ENCODE data around the gene MYPOP.

Gene MYPOP

DNA sequence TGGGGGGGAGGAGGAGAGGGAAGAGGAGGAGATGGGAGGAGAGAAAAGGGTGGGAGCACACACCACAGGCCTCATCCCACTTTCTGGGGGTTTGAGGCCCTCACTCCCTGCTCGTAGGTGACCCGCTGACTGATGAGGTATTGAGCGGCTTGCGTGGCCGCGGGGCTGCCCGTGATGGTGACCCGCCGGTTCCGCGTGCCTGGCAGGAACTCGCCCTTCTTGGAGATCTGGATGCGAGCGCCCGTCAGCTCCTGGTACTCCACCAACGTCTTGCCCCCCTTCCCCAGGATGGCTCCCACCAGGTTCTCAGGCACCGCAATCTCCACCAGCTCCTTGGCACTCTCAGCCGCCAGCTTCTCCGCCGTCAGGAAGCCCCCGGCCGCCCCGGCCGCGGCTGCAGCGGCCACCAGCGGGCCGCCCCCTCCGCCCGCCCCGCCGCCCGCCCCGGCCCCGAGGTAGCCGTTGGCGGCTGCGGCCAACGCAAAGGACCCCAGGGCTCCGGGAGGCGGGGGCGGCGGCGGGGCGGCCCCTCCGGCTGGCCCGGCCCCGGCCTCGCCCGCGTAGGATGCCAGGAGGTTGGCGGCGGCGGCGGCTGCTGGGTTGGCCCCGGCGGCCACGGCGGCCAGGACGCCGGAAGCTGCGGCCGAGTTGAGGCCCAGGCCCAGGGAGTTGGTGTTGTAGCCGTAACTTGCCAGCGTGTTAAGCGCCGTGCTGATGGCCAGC is 37.5 kb upstream of the MYPOP start:
- H2AFZ ChIP-seq (ENCODE audit: low read length), result no peak overlapping the region
- TF ChIP-seq, protein P1, sequence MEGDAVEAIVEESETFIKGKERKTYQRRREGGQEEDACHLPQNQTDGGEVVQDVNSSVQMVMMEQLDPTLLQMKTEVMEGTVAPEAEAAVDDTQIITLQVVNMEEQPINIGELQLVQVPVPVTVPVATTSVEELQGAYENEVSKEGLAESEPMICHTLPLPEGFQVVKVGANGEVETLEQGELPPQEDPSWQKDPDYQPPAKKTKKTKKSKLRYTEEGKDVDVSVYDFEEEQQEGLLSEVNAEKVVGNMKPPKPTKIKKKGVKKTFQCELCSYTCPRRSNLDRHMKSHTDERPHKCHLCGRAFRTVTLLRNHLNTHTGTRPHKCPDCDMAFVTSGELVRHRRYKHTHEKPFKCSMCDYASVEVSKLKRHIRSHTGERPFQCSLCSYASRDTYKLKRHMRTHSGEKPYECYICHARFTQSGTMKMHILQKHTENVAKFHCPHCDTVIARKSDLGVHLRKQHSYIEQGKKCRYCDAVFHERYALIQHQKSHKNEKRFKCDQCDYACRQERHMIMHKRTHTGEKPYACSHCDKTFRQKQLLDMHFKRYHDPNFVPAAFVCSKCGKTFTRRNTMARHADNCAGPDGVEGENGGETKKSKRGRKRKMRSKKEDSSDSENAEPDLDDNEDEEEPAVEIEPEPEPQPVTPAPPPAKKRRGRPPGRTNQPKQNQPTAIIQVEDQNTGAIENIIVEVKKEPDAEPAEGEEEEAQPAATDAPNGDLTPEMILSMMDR (IDR thresholded peaks at IDR 0.05; ENCODE audit: low read length), result no peak
- TF ChIP-seq EZH2phosphoT487 (IDR thresholded peaks at IDR 0.05; ENCODE audit: low read length), result no peak
- no peak for TF ChIP-seq EZH2 (optimal IDR thresholded peaks at IDR 0.05; ENCODE audit: low read depth, low read length)
- no peaks in the 10 kb centered on the region for H3K9me3 ChIP-seq (replicated peaks; ENCODE audit: insufficient read depth, low read length)

DNA sequence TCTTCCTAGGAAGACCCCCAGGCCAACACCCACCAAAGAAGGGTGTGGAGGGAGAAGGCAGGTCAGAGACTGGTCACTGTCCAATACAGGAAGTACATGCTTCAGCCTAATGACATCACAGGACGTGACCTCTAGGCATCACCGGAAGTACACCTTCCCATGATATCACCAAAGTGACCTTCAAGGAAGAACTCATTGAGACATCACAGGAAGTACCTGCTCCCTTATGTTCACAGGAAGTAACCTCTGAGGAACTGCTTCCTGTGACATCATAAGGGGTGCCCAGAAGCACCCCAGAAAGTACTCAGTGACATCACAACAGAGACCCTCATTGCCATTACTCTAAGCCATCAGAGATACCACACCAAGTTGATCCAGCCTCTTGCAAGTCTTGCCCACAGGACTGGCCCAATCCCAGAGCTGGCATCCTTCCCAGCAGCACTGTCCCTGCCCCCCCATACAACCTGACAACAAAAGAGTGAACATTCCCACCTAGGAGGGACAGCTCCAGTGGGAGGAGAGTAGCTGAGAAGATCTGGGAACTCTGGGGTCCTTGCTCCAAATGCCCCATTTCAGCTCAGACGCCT is 36.4 kb upstream of the MYPOP start:
- TF ChIP-seq, protein P1 (IDR thresholded peaks at IDR 0.05; ENCODE audit: low read length), result no peak
- TF ChIP-seq EZH2phosphoT487 (IDR thresholded peaks at IDR 0.05; ENCODE audit: low read length) (no peak), EZH2 (optimal IDR thresholded peaks at IDR 0.05; ENCODE audit: low read depth, low read length) (no peak)
- Histone ChIP-seq H3K4me1 (ENCODE audit: low read length) (no peaks in the 10 kb centered on the region), H3K27me3 (replicated peaks; ENCODE audit: insufficient read depth, low read length) (peaks cover 66% of the 10 kb centered on the region)

More for the DNA sequence above, 37.5 kb upstream of the MYPOP start:
- no peak overlapping the region for H3K9ac ChIP-seq (ENCODE audit: low read length)
- H3K4me3 ChIP-seq (ENCODE audit: low read length), result no peak overlapping the region
- H3K4me2 ChIP-seq (ENCODE audit: low read depth, low read length), result no peak overlapping the region
- H3K36me3 ChIP-seq (replicated peaks; ENCODE audit: insufficient read depth, low read length), result no peaks in the 10 kb centered on the region
- no peaks in the 10 kb centered on the region for H4K20me1 ChIP-seq (ENCODE audit: insufficient read depth, low read length)
- DNase-seq, result no peak
- H3K4me1 ChIP-seq (ENCODE audit: low read length), result no peaks in the 10 kb centered on the region
- no peak overlapping the region for H3K27ac ChIP-seq (ENCODE audit: low read length)
- no peaks in the 10 kb centered on the region for H3K79me2 ChIP-seq (ENCODE audit: low read length)
- no peaks in the 10 kb centered on the region for H3K9me2 ChIP-seq (replicated peaks; ENCODE audit: insufficient read depth, low read length)
- H3K27me3 ChIP-seq (replicated peaks; ENCODE audit: insufficient read depth, low read length), result peaks cover 69% of the 10 kb centered on the region
- H3F3A ChIP-seq (ENCODE audit: insufficient read depth, low read length), result no peaks in the 10 kb centered on the region

DNA sequence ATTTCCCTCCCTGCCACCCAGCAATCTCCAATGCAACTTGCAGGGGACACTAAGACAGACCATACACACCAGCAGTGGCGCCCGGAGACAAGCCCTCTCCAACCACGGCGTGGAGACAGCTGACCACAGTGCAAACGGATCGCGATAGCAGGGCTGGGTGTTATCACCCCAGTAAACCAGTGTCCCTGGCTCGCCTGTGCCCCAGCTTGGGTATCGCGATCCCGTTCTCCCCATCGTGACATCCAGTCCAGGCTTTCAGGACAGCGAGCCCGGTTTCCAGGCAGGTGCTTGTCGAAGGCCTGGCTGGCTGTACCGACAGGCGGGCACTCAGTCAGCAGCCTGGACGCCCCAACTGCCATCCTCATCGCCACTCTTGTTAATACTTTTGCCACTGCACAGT is 32.9 kb upstream of the MYPOP start:
- Histone ChIP-seq H3K4me3 (ENCODE audit: low read length) (no peak overlapping the region), H3K9me3 (replicated peaks; ENCODE audit: insufficient read depth, low read length) (no peaks in the 10 kb centered on the region), H3K4me2 (ENCODE audit: low read depth, low read length) (no peak overlapping the region), H3K9me2 (replicated peaks; ENCODE audit: insufficient read depth, low read length) (no peaks in the 10 kb centered on the region), H4K20me1 (ENCODE audit: insufficient read depth, low read length) (no peaks in the 10 kb centered on the region), H3K27ac (ENCODE audit: low read length) (no peak overlapping the region), H3K27me3 (replicated peaks; ENCODE audit: insufficient read depth, low read length) (peaks cover 75% of the 10 kb centered on the region), H2AFZ (ENCODE audit: low read length) (no peak overlapping the region), H3F3A (ENCODE audit: insufficient read depth, low read length) (no peaks in the 10 kb centered on the region), H3K36me3 (replicated peaks; ENCODE audit: insufficient read depth, low read length) (no peaks in the 10 kb centered on the region), H3K79me2 (ENCODE audit: low read length) (no peaks in the 10 kb centered on the region), H3K4me1 (ENCODE audit: low read length) (no peaks in the 10 kb centered on the region), H3K9ac (ENCODE audit: low read length) (no peak overlapping the region)
- TF ChIP-seq, protein P1 (IDR thresholded peaks at IDR 0.05; ENCODE audit: low read length), result no peak
- TF ChIP-seq EZH2 (optimal IDR thresholded peaks at IDR 0.05; ENCODE audit: low read depth, low read length), result no peak
- no peak for TF ChIP-seq EZH2phosphoT487 (IDR thresholded peaks at IDR 0.05; ENCODE audit: low read length)
- DNase-seq, result no peak

More for the DNA sequence above, 36.4 kb upstream of the MYPOP start:
- Histone ChIP-seq H3K36me3 (replicated peaks; ENCODE audit: insufficient read depth, low read length) (no peaks in the 10 kb centered on the region), H3K79me2 (ENCODE audit: low read length) (no peaks in the 10 kb centered on the region), H3K4me2 (ENCODE audit: low read depth, low read length) (no peak overlapping the region), H3K9ac (ENCODE audit: low read length) (no peak overlapping the region), H4K20me1 (ENCODE audit: insufficient read depth, low read length) (no peaks in the 10 kb centered on the region), H3K9me3 (replicated peaks; ENCODE audit: insufficient read depth, low read length) (no peaks in the 10 kb centered on the region), H3K4me3 (ENCODE audit: low read length) (no peak overlapping the region), H2AFZ (ENCODE audit: low read length) (no peak overlapping the region), H3K27ac (ENCODE audit: low read length) (no peak overlapping the region), H3K9me2 (replicated peaks; ENCODE audit: insufficient read depth, low read length) (no peaks in the 10 kb centered on the region), H3F3A (ENCODE audit: insufficient read depth, low read length) (no peaks in the 10 kb centered on the region)
- DNase-seq, result no peak
